ACHN (cell line): ENCODE results near the gene BAZ1B.
"Not testable (repeated sequence)": the region's sequence is repeated elsewhere in the genome, so short reads cannot be mapped to it uniquely, and the experiment has no call there.

Experiments used
- DNase-seq: peaks from one replicate; pipeline ENCODE4 v3.0.0-alpha.2; 2015
- in situ Hi-C: cut with HindIII; loops from 2 replicates; pipeline ENCODE4 v1.10.0; 2017; ENCODE audit warnings: low sequenced_read_pairs, low pct_ligation_motif_present, low pct_unique_long_range_greater_than_20kb

Gene BAZ1B

DNA sequence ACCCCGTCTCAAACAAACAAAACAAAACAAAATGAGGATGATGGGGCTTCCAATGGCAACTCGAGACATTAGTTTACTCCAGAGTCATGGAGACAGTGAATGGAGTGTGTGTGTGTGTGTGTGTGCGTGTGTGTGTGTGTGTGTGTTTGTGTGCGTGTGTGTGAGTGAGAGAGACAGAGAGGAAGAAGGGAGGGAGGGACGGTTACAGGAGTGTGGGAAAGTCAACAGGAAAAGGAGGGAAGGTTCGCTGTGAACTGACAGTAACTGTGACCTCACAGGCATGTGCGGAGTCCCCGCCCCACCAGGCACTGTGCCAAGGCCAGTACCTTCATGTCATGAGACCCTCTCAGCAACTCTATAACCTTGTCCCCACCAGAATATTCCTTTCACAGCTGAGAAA is 102.1 kb downstream of the BAZ1B start:
- DNase-seq, in situ Hi-C loops: not testable (repeated sequence)

DNA sequence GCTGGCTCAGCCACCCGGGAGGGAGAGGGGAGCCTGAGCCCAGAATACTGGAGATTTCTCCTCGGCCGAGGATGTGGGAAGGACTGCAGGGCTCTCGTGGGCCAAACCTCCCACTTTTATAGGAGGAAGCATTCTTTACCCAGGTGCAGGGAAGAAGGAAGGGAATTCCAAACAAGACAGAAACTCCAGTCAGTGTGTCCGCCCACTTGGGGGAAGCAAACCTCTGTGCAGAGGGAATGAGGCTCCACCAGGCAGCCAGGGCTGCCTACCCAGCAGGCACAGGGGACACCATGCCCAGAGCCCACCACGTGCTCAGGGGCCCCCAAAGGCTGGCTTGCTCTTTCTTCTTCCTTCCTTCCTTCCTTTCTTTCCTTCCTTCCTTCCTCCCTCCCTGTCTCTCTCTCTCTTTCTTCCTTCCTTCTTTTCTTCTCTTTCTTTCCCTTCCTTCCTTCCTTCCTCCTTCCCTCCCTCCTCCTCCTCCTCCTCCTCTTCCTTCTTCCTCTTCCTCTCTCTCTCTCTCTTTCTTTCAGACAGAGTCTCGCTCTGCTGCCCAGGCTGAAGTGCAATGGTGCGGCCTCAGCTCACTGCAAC is 103.9 kb downstream of the BAZ1B start:
- in situ Hi-C loops: no loop called here
- DNase-seq: no peak

GRCh38 chr7:73410541-73411131 is 111.5 kb downstream of the BAZ1B start:
- in situ Hi-C loops, DNase-seq: not testable (repeated sequence)

DNA sequence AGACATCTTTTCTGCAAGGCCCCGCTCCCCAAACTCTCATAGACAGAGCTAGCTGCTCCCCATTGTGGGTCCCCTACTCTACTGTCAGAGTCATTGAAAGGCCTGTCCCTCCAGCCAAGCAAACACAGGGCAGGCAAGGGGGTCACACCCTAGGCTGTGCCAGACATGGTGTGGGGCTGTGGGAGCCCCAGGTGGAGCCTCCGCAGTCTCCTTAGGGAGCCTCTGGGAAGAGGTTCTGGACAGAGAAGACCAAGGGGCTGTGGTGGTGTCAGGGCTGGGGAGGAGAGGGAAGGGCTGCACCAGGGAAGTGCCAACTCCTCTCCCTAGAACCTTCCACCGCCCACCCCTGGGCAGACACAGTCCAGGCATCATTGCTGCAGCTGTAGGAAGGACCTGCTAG is 117.2 kb downstream of the BAZ1B start:
- DNase-seq, in situ Hi-C loops: not testable (repeated sequence)

GRCh38 chr7:73399185-73400050 is 122.7 kb downstream of the BAZ1B start:
- DNase-seq: peak; percentile 82
- in situ Hi-C loops: not testable (repeated sequence)

- no peak for DNase-seq
- in situ Hi-C loops: no loop called here
Observed at GRCh38 chr7:73397521-73398281, 124.4 kb downstream of the BAZ1B start.

DNA sequence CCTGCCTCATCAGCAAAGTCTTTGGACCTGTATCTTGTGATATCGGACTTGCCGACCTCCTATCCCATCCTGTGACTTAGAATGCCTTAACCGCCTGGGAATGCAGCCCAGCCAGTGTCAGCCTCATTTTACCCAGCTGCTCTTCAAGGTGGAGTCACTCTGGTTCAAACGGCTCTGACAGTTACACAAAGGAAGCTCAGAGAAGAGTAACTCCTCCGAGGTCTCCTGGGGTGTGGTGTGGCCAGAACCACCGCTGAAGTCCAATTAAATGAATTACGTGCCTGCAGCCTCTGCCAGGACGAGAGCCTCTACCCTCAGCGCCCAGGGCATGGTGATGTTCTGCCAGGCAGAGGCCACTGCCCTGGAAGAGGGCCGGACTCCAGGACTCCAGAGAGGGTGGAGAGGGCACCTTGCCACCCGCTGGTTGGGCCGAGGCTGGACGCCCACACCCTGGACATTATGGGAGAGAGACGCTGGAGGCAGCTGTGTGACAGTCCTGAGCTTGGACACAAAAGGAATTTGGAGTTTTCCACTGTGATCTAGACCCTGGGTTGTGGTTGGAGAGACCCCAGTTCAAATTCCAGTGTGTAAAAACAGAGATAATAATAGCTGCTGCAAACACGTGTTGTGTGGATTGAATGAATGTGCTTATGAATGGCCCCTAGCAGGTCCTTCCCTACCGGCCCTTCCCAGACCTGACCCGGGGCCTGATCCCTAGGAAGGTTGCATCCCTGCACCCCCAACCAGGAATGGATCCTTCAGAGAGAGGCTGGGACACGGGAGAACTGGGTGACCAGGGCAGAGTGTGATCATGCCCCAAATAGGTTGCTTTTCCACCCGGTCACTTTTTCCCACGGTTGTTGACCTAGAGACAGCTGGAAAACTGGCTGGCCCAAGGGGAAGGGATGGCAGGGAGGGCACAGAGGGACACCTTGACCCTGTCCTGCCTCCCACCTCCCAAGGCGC is 126.3 kb downstream of the BAZ1B start:
- in situ Hi-C loops: no loop called here
- DNase-seq: no peak

- no peak for DNase-seq
- in situ Hi-C loops: no loop called here
Observed at GRCh38 chr7:73394422-73394821, 127.7 kb downstream of the BAZ1B start.

DNA sequence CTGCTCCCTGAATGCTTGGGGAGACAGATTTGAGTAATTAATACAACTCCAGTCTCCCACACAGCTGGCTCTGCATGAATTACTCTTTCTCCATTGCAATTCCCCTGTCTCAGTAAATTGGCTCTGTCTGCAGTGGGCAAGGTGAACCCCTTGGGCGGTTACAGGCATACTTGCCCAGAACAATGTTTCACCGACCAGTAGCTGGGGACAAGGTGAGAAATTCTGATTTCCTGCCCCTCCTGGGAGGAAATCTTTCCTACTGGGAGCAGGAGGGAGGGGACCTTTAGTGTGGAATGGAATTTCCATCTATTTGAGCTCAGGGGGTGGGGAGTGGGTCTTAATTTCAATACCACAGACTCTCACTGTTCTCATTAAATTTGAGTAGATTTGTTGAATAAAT is 130.7 kb downstream of the BAZ1B start:
- in situ Hi-C loops: no loop called here
- no peak for DNase-seq
